Non-pigmented ciliary epithelial cell (primary cell): ENCODE data around the gene DDX4.

ENCODE experiments used
- DNase-seq: peaks from one replicate; pipeline ENCODE4 v3.0.0-alpha.2; 2010; ENCODE audit warnings: low read depth

Gene DDX4

GRCh38 chr5:55823151-55823796, 85.4 kb downstream of the DDX4 start:
- no peak for DNase-seq

- no peak for DNase-seq
Measured at GRCh38 chr5:55829956-55830355, 92.1 kb downstream of the DDX4 start.

GRCh38 chr5:55832446-55832845, 94.6 kb downstream of the DDX4 start:
- no peak for DNase-seq

DNA sequence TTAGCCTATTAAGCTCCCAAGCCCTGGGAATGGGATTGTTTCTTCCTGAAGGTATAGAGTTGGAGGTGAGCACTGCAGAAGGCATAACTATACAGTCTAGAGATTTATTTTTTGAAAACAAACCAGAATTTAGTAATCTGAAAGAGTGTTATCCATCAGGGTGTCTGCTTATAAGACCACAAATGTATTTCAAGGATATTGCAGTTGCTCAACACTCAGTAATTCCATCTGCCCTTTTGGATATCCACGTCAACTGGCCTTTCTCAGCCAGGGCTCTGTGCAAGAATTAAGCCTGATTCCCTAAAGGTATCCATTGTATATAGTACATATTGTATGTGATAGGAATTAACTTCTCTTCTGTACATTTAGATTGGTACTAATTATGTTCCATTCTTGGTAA, 98.3 kb downstream of the DDX4 start:
- no peak for DNase-seq

- DNase-seq: no peak
Measured at GRCh38 chr5:55841976-55842375, 104.1 kb downstream of the DDX4 start.

DNA sequence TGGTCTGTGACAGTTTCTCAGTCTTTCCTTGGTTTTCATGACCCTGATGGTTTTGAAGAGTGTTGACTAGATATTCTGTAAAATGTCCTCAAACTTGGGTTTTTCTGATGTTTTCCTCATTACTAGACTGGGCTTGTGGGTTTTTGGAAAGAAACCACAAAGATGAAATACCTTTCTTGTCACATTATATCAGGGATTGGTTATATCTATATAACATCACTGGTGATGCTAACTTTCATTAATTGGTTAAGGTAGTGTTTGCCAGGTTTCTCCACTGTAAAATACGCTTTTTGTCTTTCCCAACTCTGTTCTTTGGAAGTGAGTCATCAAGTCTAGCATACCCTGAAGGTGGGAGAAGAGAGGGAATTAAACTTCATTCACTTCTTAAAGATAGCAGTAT, 110.0 kb downstream of the DDX4 start:
- DNase-seq: no peak

GRCh38 chr5:55848783-55849182, 110.9 kb downstream of the DDX4 start:
- DNase-seq: no peak

- DNase-seq: peak; percentile 73
Measured at GRCh38 chr5:55850839-55851674, 113.2 kb downstream of the DDX4 start, which contains the start of gene IL31RA. Gene IL31RA, plus strand, starts transcription at chr5:55851357. Its CDS starts 214 bp downstream, at chr5:55851571.

DNA sequence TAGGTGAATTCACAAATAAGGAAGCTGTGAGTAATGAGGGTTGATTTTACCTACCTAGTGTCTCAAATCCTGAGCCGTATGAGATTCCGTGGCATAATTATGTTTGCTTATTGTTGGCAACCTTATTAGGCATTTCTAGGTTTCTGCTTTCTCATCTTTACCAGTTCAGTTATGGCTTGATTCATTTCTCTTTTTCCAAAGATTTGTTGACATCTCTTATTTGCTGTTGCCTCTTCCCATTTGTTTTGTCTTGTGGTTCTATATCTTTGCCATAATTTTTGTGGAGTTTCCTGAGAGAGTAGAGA, 113.8 kb downstream of the DDX4 start:
- DNase-seq: no peak

DNA sequence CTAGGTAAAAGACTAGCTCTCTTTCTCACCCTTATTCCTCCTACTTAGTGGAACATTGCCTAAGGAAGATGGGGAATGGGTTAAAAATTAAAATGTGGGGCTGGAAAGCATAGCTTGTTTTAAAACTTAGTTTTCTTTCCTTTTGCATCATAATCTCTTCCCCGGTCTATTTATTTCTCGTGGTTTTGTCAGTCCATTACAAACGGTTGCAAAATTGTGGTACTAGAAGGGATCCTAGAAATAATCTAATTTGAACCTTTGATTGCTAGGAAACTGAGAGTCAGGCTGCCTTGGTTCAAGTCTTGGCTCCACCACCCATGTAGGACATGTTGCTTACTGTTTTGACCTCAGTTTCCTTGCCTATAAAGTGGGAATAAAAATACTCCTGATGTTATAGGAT, 114.6 kb downstream of the DDX4 start:
- DNase-seq: no peak

- no peak for DNase-seq
Measured at GRCh38 chr5:55853041-55853670, 115.3 kb downstream of the DDX4 start.

DNA sequence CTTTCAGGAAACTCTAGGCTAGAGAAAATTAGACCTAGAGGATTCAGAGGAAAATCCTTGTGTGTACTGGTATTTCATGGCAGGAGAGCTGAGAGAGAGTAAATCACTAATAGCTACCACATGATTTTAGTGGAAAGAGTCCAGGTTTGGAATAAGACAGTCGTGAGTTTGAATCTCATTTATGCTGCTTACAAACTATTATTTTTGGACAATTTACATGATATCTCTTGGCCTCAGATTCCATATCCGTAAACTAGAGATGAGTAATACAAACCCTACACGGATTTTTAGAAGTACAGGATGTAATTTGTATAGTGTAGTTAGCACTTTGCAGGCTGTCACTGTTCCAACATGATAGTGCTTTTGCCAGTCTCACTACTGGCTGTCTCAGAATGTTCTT, 116.0 kb downstream of the DDX4 start:
- DNase-seq: no peak

DNA sequence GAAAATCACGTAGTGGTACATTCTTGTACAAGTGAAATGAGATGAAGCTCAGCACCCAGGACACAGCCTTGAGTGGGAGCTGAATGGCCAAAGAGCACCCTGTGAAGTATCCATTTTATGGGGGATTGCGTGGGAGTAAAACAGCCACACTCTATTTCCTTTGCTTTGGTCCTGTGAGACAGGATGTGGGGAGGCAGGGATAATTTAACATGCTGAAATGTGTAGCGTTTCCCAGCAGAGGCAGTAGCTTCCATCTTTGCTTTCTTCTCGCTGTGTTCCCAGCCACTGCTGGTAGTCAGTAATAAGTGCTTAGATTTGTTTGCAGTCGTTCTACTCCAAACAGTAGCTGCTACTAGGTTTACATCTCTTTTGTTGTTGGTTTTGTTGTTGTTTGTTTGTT, 117.6 kb downstream of the DDX4 start:
- DNase-seq: no peak

- DNase-seq: no peak
Measured at GRCh38 chr5:55856516-55857246, 118.8 kb downstream of the DDX4 start.

DNA sequence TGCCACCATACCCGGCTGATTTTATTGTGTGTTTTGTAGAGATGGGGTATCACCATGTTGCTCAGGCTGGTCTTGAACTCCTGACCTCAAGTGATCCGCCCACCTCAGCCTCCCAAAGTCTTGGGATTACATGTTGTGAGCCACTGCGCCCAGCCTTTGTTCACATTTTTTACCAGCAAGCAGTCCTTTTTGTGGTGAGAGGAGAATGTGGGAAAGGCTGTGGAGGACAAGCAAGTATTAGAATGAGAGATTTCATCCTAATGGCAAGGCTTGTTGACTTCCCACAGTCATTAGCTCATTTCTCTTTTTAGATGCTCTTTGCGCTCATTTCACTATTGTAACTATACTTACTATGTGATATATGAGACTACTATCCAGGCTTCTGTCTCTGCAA, 119.4 kb downstream of the DDX4 start:
- DNase-seq: no peak

DNA sequence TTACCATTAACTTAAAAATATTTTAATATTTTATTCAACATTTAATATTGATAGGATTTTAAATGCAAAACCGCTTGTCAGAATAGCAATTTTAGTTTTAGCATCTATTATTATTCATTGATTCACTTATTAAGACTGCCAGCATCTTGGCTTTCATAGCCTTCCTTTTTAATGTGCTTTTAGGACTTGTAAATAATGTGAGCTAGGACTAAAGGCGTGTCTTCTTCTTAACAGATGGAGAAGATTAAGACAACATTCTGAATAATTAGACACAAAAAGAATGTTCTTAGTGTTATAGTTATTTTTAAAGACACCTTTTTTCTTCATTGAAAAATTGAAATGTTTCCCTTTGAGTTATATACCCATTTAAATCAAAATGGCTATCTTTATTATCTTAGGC, 120.2 kb downstream of the DDX4 start:
- no peak for DNase-seq

GRCh38 chr5:55860288-55860687, 122.4 kb downstream of the DDX4 start:
- DNase-seq: no peak

GRCh38 chr5:55860709-55861108, 122.8 kb downstream of the DDX4 start:
- DNase-seq: no peak

GRCh38 chr5:55864606-55865541, 127.0 kb downstream of the DDX4 start:
- no peak for DNase-seq

GRCh38 chr5:55865831-55866230, 128.0 kb downstream of the DDX4 start:
- no peak for DNase-seq

GRCh38 chr5:55866485-55866884, 128.6 kb downstream of the DDX4 start:
- no peak for DNase-seq
